Neuronal stem cell (in vitro differentiated cells): ENCODE measurements around the gene SUPT7L. TPM values are rescaled to one million over a fixed set of nuclear protein-coding genes. Genes with fewer than 3 reads are reported as not detected.

ENCODE experiments used
- DNase-seq: peaks from one replicate; pipeline ENCODE4 v3.0.0-alpha.2; 2013; ENCODE audit warnings: low spot score
- H2AFZ ChIP-seq: one replicate; pipeline ENCODE4 v1.6.1; 2013; ENCODE audit warnings: mild to moderate bottlenecking, low read length, inconsistent platforms
- H2AK5ac ChIP-seq: 2 replicates; pipeline ENCODE4 v1.6.1; 2013; ENCODE audit warnings: low read depth, mild to moderate bottlenecking, inconsistent platforms, low read length, moderate library complexity, mixed read lengths
- H2BK120ac ChIP-seq: 2 replicates; pipeline ENCODE4 v1.6.1; 2013; ENCODE audit warnings: low read depth, mild to moderate bottlenecking, inconsistent platforms, low read length, moderate library complexity, mixed read lengths
- H2BK12ac ChIP-seq: one replicate; pipeline ENCODE4 v1.6.1; 2013; ENCODE audit warnings: low read length, inconsistent platforms
- H2BK15ac ChIP-seq: 2 replicates; pipeline ENCODE4 v1.6.1; 2013; ENCODE audit warnings: mild to moderate bottlenecking, low read length, inconsistent platforms, mixed read lengths
- H2BK5ac ChIP-seq: one replicate; pipeline ENCODE4 v1.6.1; 2013; ENCODE audit warnings: inconsistent platforms, mild to moderate bottlenecking, low read length, moderate library complexity
- H3K14ac ChIP-seq: one replicate; pipeline ENCODE4 v1.6.1; 2013; ENCODE audit warnings: low read length, inconsistent platforms
- H3K18ac ChIP-seq: 2 replicates; pipeline ENCODE4 v1.6.1; 2013; ENCODE audit warnings: low read length, inconsistent platforms
- H3K23ac ChIP-seq: 2 replicates; pipeline ENCODE4 v1.6.1; 2013; ENCODE audit warnings: low read depth, mild to moderate bottlenecking, mixed read lengths, low read length, inconsistent platforms; ENCODE audit not compliant: poor library complexity
- H3K27ac ChIP-seq: replicated peaks from 3 replicates; pipeline ENCODE4 v1.5.1; 2013; ENCODE audit warnings: low read length, inconsistent platforms
- H3K27me3 ChIP-seq, 3 experiments: 2 replicates each; pipeline ENCODE4 v1.6.1; 2013; ENCODE audit warnings: low read length in 3 of 3, mild to moderate bottlenecking in 2 of 3, inconsistent platforms in 1 of 3, low read depth in 1 of 3, mixed read lengths in 1 of 3, moderate library complexity in 1 of 3; ENCODE audit not compliant: control insufficient read depth in 3 of 3, insufficient read depth in 3 of 3
- H3K36me3 ChIP-seq, 2 donors: replicated peaks in 1 of 2; 2 replicates each; pipeline ENCODE4 v1.6.1; 2013; ENCODE audit warnings: low read length in 2 of 2; ENCODE audit not compliant: control insufficient read depth in 2 of 2, insufficient read depth in 2 of 2
- H3K4ac ChIP-seq: 2 replicates; pipeline ENCODE4 v1.6.1; 2013; ENCODE audit warnings: inconsistent platforms, mild to moderate bottlenecking, low read length, moderate library complexity
- H3K4me1 ChIP-seq, 2 donors: 1 replicate in 1 of 2; 2 replicates in 1 of 2; pipeline ENCODE4 v1.6.1; 2013; ENCODE audit warnings: low read length in 2 of 2, low read depth in 1 of 2; ENCODE audit not compliant: control insufficient read depth in 2 of 2, insufficient read depth in 1 of 2
- H3K4me2 ChIP-seq: one replicate; pipeline ENCODE4 v1.6.1; 2013; ENCODE audit warnings: mild to moderate bottlenecking, low read length, inconsistent platforms; ENCODE audit not compliant: insufficient read depth, poor library complexity, severe bottlenecking
- H3K4me3 ChIP-seq, 2 donors: 2 replicates each; pipeline ENCODE4 v1.5.1; 2013; ENCODE audit warnings: low read length in 2 of 2, mild to moderate bottlenecking in 2 of 2, inconsistent platforms in 1 of 2, moderate library complexity in 1 of 2
- H3K79me1 ChIP-seq: one replicate; pipeline ENCODE4 v1.6.1; 2013; ENCODE audit warnings: low read depth, mild to moderate bottlenecking, inconsistent platforms, low read length, moderate library complexity
- H3K9ac ChIP-seq: one replicate; pipeline ENCODE4 v1.6.1; 2013; ENCODE audit warnings: mild to moderate bottlenecking, low read depth, low read length, inconsistent platforms; ENCODE audit not compliant: poor library complexity
- H3K9me3 ChIP-seq, 2 donors: replicated peaks in 1 of 2; 2 replicates each; pipeline versions ENCODE3 to v1.6.1; 2013; ENCODE audit warnings: low read length in 2 of 2, mild to moderate bottlenecking in 2 of 2, inconsistent platforms in 1 of 2, low read depth in 1 of 2, mixed read lengths in 1 of 2, moderate library complexity in 1 of 2; ENCODE audit not compliant: control insufficient read depth in 2 of 2, insufficient read depth in 1 of 2
- H4K8ac ChIP-seq: one replicate; pipeline ENCODE4 v1.6.1; 2013; ENCODE audit warnings: low read depth, mild to moderate bottlenecking, inconsistent platforms, low read length, moderate library complexity
- H4K91ac ChIP-seq: one replicate; pipeline ENCODE4 v1.6.1; 2013; ENCODE audit warnings: low read length, low read depth, mild to moderate bottlenecking, inconsistent platforms; ENCODE audit not compliant: poor library complexity
- WGBS, 2 donors: extraction: QIAGEN DNeasy Blood & Tissue Kit; methylation state at CpG; one replicate each; pipeline ENCODE4 v1.1.7; 2013; ENCODE audit warnings: missing lambda C conversion rate in 2 of 2, mixed read lengths in 1 of 2; ENCODE audit not compliant: insufficient read length in 2 of 2, insufficient replicate concordance in 1 of 2; ENCODE audit errors: extremely low coverage in 2 of 2; 5-methylcytosine and 5-hydroxymethylcytosine counted together
- polyA plus RNA-seq, 2 experiments: library from polyadenylated mRNA; stranded (reverse); fragments of 200-250 nt; gene quantifications; one replicate each; pipeline ENCODE4 v1.2.3, GENCODE V29; 2013

SUPT7L gene
- 22.5 TPM for polyA plus RNA-seq (2013, experiment 1 of 2)
- 22.3 TPM for polyA plus RNA-seq (2013, experiment 2 of 2)

GRCh38 chr2:27663285-27664153 lies at the start of gene SUPT7L, which contains the start of gene SLC4A1AP:
SUPT7L (minus strand) TSS chr2:27663614; CDS start chr2:27662192, 1,422 bp downstream.
SLC4A1AP (plus strand) TSS chr2:27663889; CDS start chr2:27663915, 26 bp downstream.
- H3K4me2 ChIP-seq, result peak within 1 kb of the TSS; percentile 99
- H3K9me3 ChIP-seq, result no peaks in the 10 kb centered on the region
- peaks cover 4% of the 10 kb centered on the region for H3K79me1 ChIP-seq
- peak within 1 kb of the TSS; percentile 0 for H2BK5ac ChIP-seq
- H4K8ac ChIP-seq, result peak within 1 kb of the TSS; percentile 94
- no peak within 1 kb of the TSS for H2BK15ac ChIP-seq
- peak within 1 kb of the TSS; percentile 87 for H3K9ac ChIP-seq
- peak within 1 kb of the TSS; percentile 89 for H3K18ac ChIP-seq
- DNase-seq, result peak; percentile 92
- peak within 1 kb of the TSS; percentile 71 for H3K27ac ChIP-seq
- H2BK12ac ChIP-seq, result no peak within 1 kb of the TSS
- H3K4ac ChIP-seq, result no peak within 1 kb of the TSS
- H2BK120ac ChIP-seq, result peak within 1 kb of the TSS; percentile 85
- H3K4me3 ChIP-seq, result peak within 1 kb of the TSS; percentile 82 to 88
- H3K4me1 ChIP-seq, result peaks cover 5 to 12% of the 10 kb centered on the region in 2 donors
- H3K23ac ChIP-seq, result peak within 1 kb of the TSS; percentile 17
- H3K27me3 ChIP-seq, result no peaks in the 10 kb centered on the region
- peak within 1 kb of the TSS; percentile 57 for H3K14ac ChIP-seq
- WGBS, 2 donors, result no CpG with 5 or more reads among the region's 56 CpGs
- H3K36me3 ChIP-seq, result peaks cover 9 to 64% of the 10 kb centered on the region in 2 donors
- peak within 1 kb of the TSS; percentile 82 for H2AFZ ChIP-seq
- no peak within 1 kb of the TSS for H4K91ac ChIP-seq
- H2AK5ac ChIP-seq, result peak within 1 kb of the TSS; percentile 72

- Histone ChIP-seq H3K27me3 (peaks cover 0 to 57% (median 4%) of the 10 kb centered on the region in 3 experiments), H2BK5ac (no peak overlapping the region), H3K79me1 (no peaks in the 10 kb centered on the region), H2BK15ac (no peak overlapping the region), H3K4me3 (no peak overlapping the region), H3K4me2 (no peak overlapping the region), H3K18ac (no peak overlapping the region), H4K91ac (no peak overlapping the region), H3K36me3 (no peaks in the 10 kb centered on the region), H3K14ac (no peak overlapping the region), H2AK5ac (no peak overlapping the region), H3K9me3 (no peaks in the 10 kb centered on the region), H3K27ac (no peak overlapping the region), H2BK12ac (no peak overlapping the region), H3K4me1 (peaks cover 5 to 8% of the 10 kb centered on the region in 2 donors), H3K23ac (no peak overlapping the region), H4K8ac (no peak overlapping the region), H3K4ac (no peak overlapping the region), H2BK120ac (no peak overlapping the region), H3K9ac (no peak overlapping the region), H2AFZ (no peak overlapping the region)
- DNase-seq, result no peak
- no CpG with 5 or more reads among the region's 5 CpGs for WGBS, 2 donors
Observed at GRCh38 chr2:27713201-27713600, 49.8 kb upstream of the SUPT7L start.

- no peak overlapping the region for H3K4me3 ChIP-seq
Observed at GRCh38 chr2:27712522-27712921, 49.1 kb upstream of the SUPT7L start.

GRCh38 chr2:27711804-27712203 lies 48.4 kb upstream of the SUPT7L start:
- Histone ChIP-seq H3K4me2 (no peak overlapping the region), H2AFZ (no peak overlapping the region), H3K4ac (no peak overlapping the region), H3K14ac (no peak overlapping the region), H3K18ac (no peak overlapping the region), H3K79me1 (no peaks in the 10 kb centered on the region), H3K23ac (no peak overlapping the region), H3K27me3 (peaks cover 0 to 45% (median 4%) of the 10 kb centered on the region in 3 experiments), H3K4me3 (no peak overlapping the region), H2BK15ac (no peak overlapping the region), H3K9me3 (no peaks in the 10 kb centered on the region), H3K9ac (no peak overlapping the region), H4K91ac (no peak overlapping the region), H2BK5ac (no peak overlapping the region), H3K36me3 (no peaks in the 10 kb centered on the region), H3K27ac (no peak overlapping the region), H2BK120ac (no peak overlapping the region), H4K8ac (no peak overlapping the region), H2AK5ac (no peak overlapping the region), H3K4me1 (peaks cover 5 to 6% of the 10 kb centered on the region in 2 donors), H2BK12ac (no peak overlapping the region)
- WGBS, 2 donors, result no CpG with 5 or more reads among the region's 5 CpGs
- DNase-seq, result no peak

More at GRCh38 chr2:27712522-27712921, 49.1 kb upstream of the SUPT7L start:
- Histone ChIP-seq H4K8ac (no peak overlapping the region), H3K4me1 (peaks cover 5 to 8% of the 10 kb centered on the region in 2 donors), H3K9me3 (no peaks in the 10 kb centered on the region), H3K4ac (no peak overlapping the region), H2BK120ac (no peak overlapping the region), H3K27me3 (peaks cover 0 to 53% (median 4%) of the 10 kb centered on the region in 3 experiments), H3K4me2 (no peak overlapping the region), H3K9ac (no peak overlapping the region), H2BK15ac (no peak overlapping the region), H2BK5ac (no peak overlapping the region), H3K36me3 (no peaks in the 10 kb centered on the region), H3K23ac (no peak overlapping the region), H3K18ac (no peak overlapping the region), H2AK5ac (no peak overlapping the region), H3K79me1 (no peaks in the 10 kb centered on the region), H2BK12ac (no peak overlapping the region), H3K14ac (no peak overlapping the region), H4K91ac (no peak overlapping the region), H3K27ac (no peak overlapping the region), H2AFZ (no peak overlapping the region)
- WGBS, 2 donors, result no CpG with 5 or more reads among the region's 1 CpG
- DNase-seq, result no peak
